HepG2 (cell line): ENCODE results near the gene GRK6. TPM values are rescaled to one million over a fixed set of nuclear protein-coding genes. Genes with fewer than 3 reads are reported as not detected.

Experiments
- ATAC-seq: fragments of 200-7000 bp; cut with Tn5 transposase; 3 replicates; pipeline ENCODE4 v1.9.1; 2020; ENCODE audit warnings: mild to moderate bottlenecking, moderate library complexity
- BruUV-seq: library from RNA; stranded (reverse); fragments of 400-500 nt; replicated peaks from 2 replicates; lab custom pipeline; 2021; lab: Mats Ljungman, UMichigan
- CTCF ChIA-PET: fragments of 300-600 bp; formaldehyde crosslinking; extraction: SDS; loops from one replicate; lab custom pipeline; 2021; ENCODE audit warnings: low total read pairs, inconsistent platforms, low intra/inter-chr PET ratio; lab: Yijun Ruan, JAX
- POLR2A ChIA-PET: fragments of 350-600 bp; sonication (Branson Sonifier 250); formaldehyde crosslinking; loops from one replicate; lab custom pipeline; 2020; ENCODE audit warnings: antibody characterized with exemption, inconsistent platforms; lab: Yijun Ruan, JAX
- DNase-seq: peaks from one replicate; pipeline ENCODE4 v3.0.0-alpha.2; 2015; ENCODE audit warnings: low spot score
- FAIRE-seq: peaks from 3 replicates; lab custom pipeline; 2011; peaks lifted over from hg19 to GRCh38; lab: Jason Lieb, UNC
- H2AFZ ChIP-seq: one replicate; pipeline ENCODE4 v1.6.1; 2011; ENCODE audit warnings: low read length, inconsistent platforms
- H3K27ac ChIP-seq: fragments of 300-600 bp; 3 replicates; pipeline ENCODE4 v1.8.0; 2011; ENCODE audit warnings: mixed run types, mild to moderate bottlenecking, mixed read lengths, low read length, inconsistent platforms; ENCODE audit not compliant: insufficient read depth; ENCODE audit errors: extremely low read length
- H3K27me3 ChIP-seq, 2 experiments: fragments of 200-600 bp in 1 of 2; 2 replicates in 1 of 2; 3 replicates in 1 of 2; pipeline versions ENCODE4 v1.6.0 to v1.8.0; 2011; ENCODE audit warnings: low read length in 2 of 2, mild to moderate bottlenecking in 2 of 2, moderate library complexity in 2 of 2, inconsistent platforms in 1 of 2; ENCODE audit not compliant: insufficient read depth in 2 of 2, control insufficient read depth in 1 of 2
- H3K36me3 ChIP-seq, 2 experiments: fragments of 200-600 bp in 1 of 2; replicated peaks in 1 of 2; 2 replicates in 1 of 2; 3 replicates in 1 of 2; pipeline versions ENCODE4 v1.5.1 to v1.8.0; 2011; ENCODE audit warnings: low read length in 2 of 2, inconsistent platforms in 1 of 2; ENCODE audit not compliant: insufficient read depth in 2 of 2, control insufficient read depth in 1 of 2
- H3K4me1 ChIP-seq: 2 replicates; pipeline ENCODE4 v1.5.1; 2012; ENCODE audit warnings: low read length, inconsistent platforms; ENCODE audit not compliant: insufficient read depth
- H3K4me2 ChIP-seq: 2 replicates; pipeline ENCODE4 v1.6.0; 2011; ENCODE audit warnings: low read depth, low read length, inconsistent platforms
- H3K4me3 ChIP-seq, 3 experiments: fragments of 200-600 bp in 1 of 3; sonication (generic), shearing (Covaris generic) in 1 of 3; replicated peaks in 1 of 3; 2 replicates each; pipeline ENCODE4 v1.5.1; 2011 to 2016; ENCODE audit warnings: low read length in 3 of 3, inconsistent platforms in 2 of 3, low read depth in 2 of 3, mild to moderate bottlenecking in 2 of 3, control low read depth in 1 of 3, mixed read lengths in 1 of 3; ENCODE audit not compliant: insufficient read depth in 1 of 3
- H3K79me2 ChIP-seq: one replicate; pipeline ENCODE4 v1.6.1; 2011; ENCODE audit warnings: low read length, inconsistent platforms; ENCODE audit not compliant: insufficient read depth
- H3K9ac ChIP-seq: 2 replicates; pipeline ENCODE4 v1.6.0; 2011; ENCODE audit warnings: mild to moderate bottlenecking, low read depth, low read length, inconsistent platforms; ENCODE audit not compliant: insufficient read depth
- H3K9me3 ChIP-seq: 2 replicates; pipeline ENCODE4 v1.5.1; 2012; ENCODE audit warnings: mild to moderate bottlenecking, low read length
- H4K20me1 ChIP-seq: 2 replicates; pipeline ENCODE4 v1.6.0; 2011; ENCODE audit warnings: inconsistent platforms, mild to moderate bottlenecking, low read length, moderate library complexity; ENCODE audit not compliant: insufficient read depth
- ARNT ChIP-seq: fragments of 450-650 bp; IDR thresholded peaks from 2 replicates; pipeline ENCODE4 v1.6.1; 2017
- ATF1 ChIP-seq: IDR thresholded peaks from 2 replicates; pipeline ENCODE4 v1.6.1; 2016; ENCODE audit warnings: mild to moderate bottlenecking, control low read depth
- NR1H2 ChIP-seq: sonication (generic); formaldehyde crosslinking; IDR thresholded peaks from 2 replicates; pipeline ENCODE4 v1.8.1; 2022; ENCODE audit warnings: low read depth, missing genetic modification reagents, borderline replicate concordance
- POLR2A ChIP-seq, 2 experiments: IDR thresholded peaks; 2 replicates each; pipeline ENCODE4 v1.6.1; 2011; ENCODE audit warnings: low read depth in 2 of 2, low read length in 2 of 2, mild to moderate bottlenecking in 1 of 2, moderate library complexity in 1 of 2; ENCODE audit not compliant: insufficient read depth in 1 of 2
- RAD21 ChIP-seq: fragments of 450-650 bp; formaldehyde crosslinking; IDR thresholded peaks from 2 replicates; pipeline ENCODE4 v1.5.0; 2020; ENCODE audit warnings: mild to moderate bottlenecking
- RELA ChIP-seq: sonication (generic); formaldehyde crosslinking; IDR thresholded peaks from 2 replicates; pipeline ENCODE4 v1.4.0; 2020; ENCODE audit warnings: missing genetic modification reagents
- SIN3A ChIP-seq: IDR thresholded peaks from 2 replicates; pipeline ENCODE4 v1.6.1; 2011; ENCODE audit warnings: low read depth, mild to moderate bottlenecking, control low read depth, low read length, borderline replicate concordance
- TFDP2 ChIP-seq: sonication (generic); formaldehyde crosslinking; IDR thresholded peaks from 2 replicates; pipeline ENCODE4 v1.4.0; 2020; ENCODE audit warnings: missing genetic modification reagents
- THAP11 ChIP-seq: IDR thresholded peaks from 2 replicates; pipeline ENCODE4 v1.6.1; 2016; ENCODE audit warnings: missing biosample characterization, missing genetic modification reagents
- XRCC5 ChIP-seq: fragments of 200-400 bp; formaldehyde crosslinking; optimal IDR thresholded peaks from 2 replicates; pipeline ENCODE3; 2017; ENCODE audit warnings: mild to moderate bottlenecking, low read length
- ZBTB1 ChIP-seq: sonication (generic); formaldehyde crosslinking; IDR thresholded peaks from 2 replicates; pipeline ENCODE4 v1.4.0; 2020; ENCODE audit warnings: missing genetic modification reagents, borderline replicate concordance
- ZBTB26 ChIP-seq: IDR thresholded peaks from 2 replicates; pipeline ENCODE4 v1.6.1; 2016; ENCODE audit warnings: missing compliant biosample characterization, missing genetic modification reagents, borderline replicate concordance
- ZNF382 ChIP-seq: sonication (generic); formaldehyde crosslinking; IDR thresholded peaks from 2 replicates; pipeline ENCODE4 v1.5.0; 2020; ENCODE audit warnings: missing genetic modification reagents, mild to moderate bottlenecking, borderline replicate concordance
- ZNF431 ChIP-seq: sonication (generic); formaldehyde crosslinking; IDR thresholded peaks from 2 replicates; pipeline ENCODE4 v1.9.0; 2022; ENCODE audit warnings: missing genetic modification reagents, low read depth, mild to moderate bottlenecking, borderline replicate concordance
- ZNF574 ChIP-seq: sonication (generic); formaldehyde crosslinking; IDR thresholded peaks from 2 replicates; pipeline ENCODE4 v1.4.0; 2020; ENCODE audit warnings: missing genetic modification reagents
- WGBS: methylation state at CpG from one replicate; pipeline ENCODE4 v1.1.6; 2017; ENCODE audit warnings: low lambda C conversion rate; 5-methylcytosine and 5-hydroxymethylcytosine counted together
- in situ Hi-C: cut with HindIII; loops from 2 replicates; pipeline ENCODE4 v1.10.0; 2017; ENCODE audit warnings: low pct_unique_long_range_greater_than_20kb; ENCODE audit not compliant: extremely low pct_ligation_motif_present
- intact Hi-C: fragments of 100-400 bp; cut with micrococcal nuclease; formaldehyde crosslinking; loops from one replicate; pipeline ENCODE4 v1.10.0; 2022; ENCODE audit not compliant: unreplicated experiment
- polyA plus RNA-seq, 8 experiments: library from polyadenylated mRNA; depleted of rRNA in 3 of 8; stranded (reverse) in 7 of 8; unstranded in 1 of 8; fragments of >200 nt; fragmentation: Illumina TruSeq in 4 of 8; extraction: Trizol in 4 of 8; gene quantifications; 2 replicates each; pipeline versions ENCODE4 v1.2.1 to v1.2.3, GENCODE V29; 2011 to 2016; ENCODE audit warnings: low read depth in 4 of 8, missing spikeins in 1 of 8, mixed read lengths in 1 of 8; ENCODE audit not compliant: insufficient read depth in 1 of 8
- total RNA-seq, 5 experiments: library from RNA; depleted of rRNA; stranded (reverse); fragments of >200 nt; fragmentation: Illumina TruSeq; extraction: Trizol; gene quantifications; 2 replicates each; pipeline ENCODE4 v1.2.3, GENCODE V29; 2016; ENCODE audit warnings: low read depth in 1 of 5

GRK6 gene
- total and polyA plus RNA-seq, 2 of the 13 experiments (the other 11 are each of a cell fraction or from before 2014, with no cell fraction given): 13.2 to 19.9 TPM

DNA sequence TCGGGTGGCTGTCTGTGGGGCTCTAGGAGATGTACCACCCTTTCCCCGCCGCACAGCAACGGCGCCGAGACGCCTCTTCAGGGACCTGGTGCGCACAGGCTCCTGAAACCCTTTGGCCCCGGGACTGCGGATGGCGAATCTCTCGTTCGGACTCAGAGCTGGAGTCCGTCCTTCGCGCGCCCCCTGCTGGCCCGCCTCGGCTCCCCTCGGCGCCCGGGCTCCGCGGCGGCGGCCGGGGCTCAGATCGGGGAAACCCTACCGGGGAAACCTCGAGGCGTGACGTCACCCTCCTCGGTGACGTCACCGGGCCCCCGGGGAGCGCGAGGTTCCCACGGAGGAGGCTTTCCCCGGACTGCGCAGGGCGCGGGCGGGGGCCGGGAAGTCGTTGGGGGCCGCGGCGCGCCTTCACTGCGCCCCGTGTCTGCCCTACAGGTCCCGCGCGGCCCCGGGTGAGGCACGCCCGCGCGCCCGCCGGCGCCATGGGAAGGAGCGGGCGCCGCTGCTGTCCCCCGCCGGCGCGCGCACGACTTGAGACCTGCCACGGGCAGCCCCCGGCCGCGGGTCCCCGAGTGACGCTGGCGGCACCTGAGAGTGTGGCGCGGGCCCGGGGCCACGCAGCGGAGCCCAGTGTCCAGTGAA is 28.0 kb downstream of the GRK6 start (continued):
- TF ChIP-seq RAD21 (CRISPR knock-in tag) (peak; percentile 97), POLR2A (IDR thresholded peaks at IDR 0.05; ENCODE audit: insufficient read depth in 1 of 2, low read depth in 2 of 2, low read length in 2 of 2) (0 out of 4 replicates have a peak, but pooled peaks of 1 of the 2 experiments have one; percentile 23), THAP11 (CRISPR knock-in tag) (peak; percentile 64), ZNF574 (peak; percentile 57; the same call in 1 of the 2 replicates), ZNF431 (CRISPR knock-in tag) (no peak), XRCC5 (peak; percentile 96), ATF1 (CRISPR knock-in tag) (peak; percentile 82; the same call in 1 of the 2 replicates), ARNT (no peak)
- TF ChIP-seq, all 625 proteins: peak for 112

GRCh38 chr5:177455036-177455660 is 28.7 kb downstream of the GRK6 start:
- 1% methylated on average over 16 of the region's 80 CpGs for WGBS
- FAIRE-seq: no peak
- H3K36me3 ChIP-seq: peaks cover 0 to 4% of the 10 kb centered on the region in 2 experiments; a peak in 2 of 5 replicates
- no peak for TF ChIP-seq NR1H2 (CRISPR knock-in tag)
- TF ChIP-seq TFDP2: peak; percentile 89
- no peak for TF ChIP-seq ZBTB26 (CRISPR knock-in tag)
- TF ChIP-seq ZNF382: no peak
- TF ChIP-seq ZBTB1: peak; percentile 98
- peak; percentile 31; the same call in 1 of the 2 replicates for TF ChIP-seq SIN3A
- TF ChIP-seq RELA (CRISPR knock-in tag): peak; percentile 54; the same call in 1 of the 2 replicates

More at GRCh38 chr5:177455036-177455660, 28.7 kb downstream of the GRK6 start:
- H2AFZ ChIP-seq: no peak overlapping the region
- no peaks in the 10 kb centered on the region for H3K9me3 ChIP-seq
- no peaks in the 10 kb centered on the region; a peak in 1 of 5 replicates for H3K27me3 ChIP-seq
- H3K27ac ChIP-seq: peak overlapping the region; percentile 84
- ChIA-PET POLR2A (interaction anchor here (0.8 to 4.4 kb wide), 21 partner anchors 9 to 341 kb away, joined by 3 to 29 read pairs (median 7); partner anchors contain the start of genes F12, GRK6 and PDLIM7), CTCF (interaction anchor here (1.0 to 4.8 kb wide), 12 partner anchors 29 to 344 kb away, joined by 3 to 54 read pairs (median 4); partner anchors contain the start of genes GRK6 and PDLIM7)
- peaks cover 5% of the 10 kb centered on the region for H3K79me2 ChIP-seq
- peak overlapping the region; percentile 81 to 89 (median 87) for H3K4me3 ChIP-seq
- peaks cover 12% of the 10 kb centered on the region; the same call in 1 of the 2 replicates for H4K20me1 ChIP-seq
- no TSS peak for BruUV-seq
- peak; percentile 79 for DNase-seq
- intact Hi-C loops: no loop called here
- peak overlapping the region; percentile 98 for H3K4me2 ChIP-seq
- peak; percentile 77 for ATAC-seq
- in situ Hi-C loops: loop anchor here (5.0 to 25.0 kb wide), 2 partner anchors 68 to 343 kb away; no protein-coding TSS in a partner anchor
- H3K9ac ChIP-seq: peak overlapping the region; percentile 82
- H3K4me1 ChIP-seq: peaks cover 29% of the 10 kb centered on the region
